Spleen (tissue), 7 donors: Measurements from ENCODE around the gene NDE1.

Experiments used
- POLR2AphosphoS5 ChIP-seq, 3 donors: sonication (generic); formaldehyde crosslinking; IDR thresholded peaks; one replicate each; pipeline ENCODE4 v1.5.1; 2017; ENCODE audit warnings: antibody characterized with exemption in 3 of 3
- TF ChIP-seq, protein P1 (sequence below), 11 experiments: fragments of 200-600 bp in 7 of 11; fragments of 450-650 bp in 4 of 11; sonication (generic) in 4 of 11; IDR thresholded peaks in 8 of 11; conservative IDR thresholded peaks in 3 of 11; 1 replicate in 7 of 11; 2 replicates in 4 of 11; pipeline versions ENCODE4 v1.4.0 to v1.8.0; 2016 to 2021; ENCODE audit warnings: antibody characterized with exemption in 11 of 11, inconsistent platforms in 4 of 11, mild to moderate bottlenecking in 1 of 11
- donor health status: DM: no; HTN: no; CAD: no; lungs with moderate emphysema.
- donor health status: DM: no; HTN: no; CAD: no.
- donor health status: DM: no; HTN: no; CAD: no.

DNA sequence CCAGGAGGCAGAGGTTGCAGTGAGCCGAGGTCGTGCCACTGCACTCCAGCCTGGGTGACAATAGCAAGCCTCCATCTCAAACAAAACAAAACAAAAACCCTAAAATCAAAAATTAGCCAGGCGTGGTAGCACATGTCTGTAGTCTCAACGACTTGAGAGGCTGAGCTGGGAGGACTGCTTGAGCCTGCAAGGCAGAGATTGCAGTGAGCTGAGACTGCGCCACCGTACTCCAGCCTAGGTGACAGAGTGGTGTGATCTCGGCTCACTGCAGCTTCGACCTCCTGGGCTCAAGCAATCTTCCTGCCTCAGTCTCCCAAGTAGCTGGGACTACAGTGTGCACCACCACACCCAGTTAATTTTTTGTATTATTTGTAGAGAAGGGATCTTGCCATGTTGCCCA lies 119.2 kb downstream of the NDE1 start:
- TF ChIP-seq POLR2AphosphoS5 (IDR thresholded peaks at IDR 0.05), result no peak
- TF ChIP-seq, protein P1, sequence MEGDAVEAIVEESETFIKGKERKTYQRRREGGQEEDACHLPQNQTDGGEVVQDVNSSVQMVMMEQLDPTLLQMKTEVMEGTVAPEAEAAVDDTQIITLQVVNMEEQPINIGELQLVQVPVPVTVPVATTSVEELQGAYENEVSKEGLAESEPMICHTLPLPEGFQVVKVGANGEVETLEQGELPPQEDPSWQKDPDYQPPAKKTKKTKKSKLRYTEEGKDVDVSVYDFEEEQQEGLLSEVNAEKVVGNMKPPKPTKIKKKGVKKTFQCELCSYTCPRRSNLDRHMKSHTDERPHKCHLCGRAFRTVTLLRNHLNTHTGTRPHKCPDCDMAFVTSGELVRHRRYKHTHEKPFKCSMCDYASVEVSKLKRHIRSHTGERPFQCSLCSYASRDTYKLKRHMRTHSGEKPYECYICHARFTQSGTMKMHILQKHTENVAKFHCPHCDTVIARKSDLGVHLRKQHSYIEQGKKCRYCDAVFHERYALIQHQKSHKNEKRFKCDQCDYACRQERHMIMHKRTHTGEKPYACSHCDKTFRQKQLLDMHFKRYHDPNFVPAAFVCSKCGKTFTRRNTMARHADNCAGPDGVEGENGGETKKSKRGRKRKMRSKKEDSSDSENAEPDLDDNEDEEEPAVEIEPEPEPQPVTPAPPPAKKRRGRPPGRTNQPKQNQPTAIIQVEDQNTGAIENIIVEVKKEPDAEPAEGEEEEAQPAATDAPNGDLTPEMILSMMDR (IDR thresholded peaks at IDR 0.05 in 8 of 11, conservative IDR thresholded peaks at IDR 0.05 in 3 of 11), result no peak
